Naive thymus-derived CD4-positive, alpha-beta T cell (primary cell): Measurements from ENCODE around the gene SAMD11. TPM values are rescaled to one million over a fixed set of nuclear protein-coding genes. Genes with fewer than 3 reads are reported as not detected.

Experiments
- ATAC-seq: fragments of 150-1000 bp; cut with Tn5 transposase; 2 replicates; pipeline ENCODE4 v1.10.0; 2021; ENCODE audit warnings: mild to moderate bottlenecking, moderate library complexity
- CTCF ChIA-PET: fragments of 350-600 bp; sonication (Branson Sonifier 250); formaldehyde crosslinking; loops from one replicate; lab custom pipeline; 2021; ENCODE audit warnings: antibody characterized with exemption; lab: Charles Lee
- POLR2A ChIA-PET: fragments of 350-600 bp; sonication (Branson Sonifier 250); formaldehyde crosslinking; loops from one replicate; lab custom pipeline; 2021; ENCODE audit warnings: antibody characterized with exemption, inconsistent platforms; lab: Charles Lee
- DNase-seq, 9 donors: peaks; one replicate each; pipeline versions ENCODE4 v3.0.0 to v3.0.0-alpha.2; 2020 to 2022; ENCODE audit warnings: mixed read lengths in 1 of 9
- H3K27ac ChIP-seq: one replicate; pipeline ENCODE4 v1.7.0; 2013; ENCODE audit warnings: mild to moderate bottlenecking, low read depth, low read length, moderate library complexity
- H3K27me3 ChIP-seq, 2 donors: one replicate each; pipeline ENCODE4 v1.7.0; 2013; ENCODE audit warnings: low read length in 2 of 2, mild to moderate bottlenecking in 2 of 2, moderate library complexity in 2 of 2; ENCODE audit not compliant: control insufficient read depth in 2 of 2, insufficient read depth in 2 of 2
- H3K36me3 ChIP-seq, 3 experiments: 1 replicate in 2 of 3; 2 replicates in 1 of 3; pipeline ENCODE4 v1.7.0; 2013; ENCODE audit warnings: low read length in 3 of 3, mild to moderate bottlenecking in 3 of 3, moderate library complexity in 1 of 3; ENCODE audit not compliant: insufficient read depth in 3 of 3, control insufficient read depth in 2 of 3
- H3K4me1 ChIP-seq, 2 donors: one replicate each; pipeline ENCODE4 v1.7.0; 2013; ENCODE audit warnings: low read length in 2 of 2, mild to moderate bottlenecking in 2 of 2, moderate library complexity in 1 of 2; ENCODE audit not compliant: control insufficient read depth in 2 of 2, insufficient read depth in 2 of 2
- H3K4me3 ChIP-seq: 2 replicates; pipeline ENCODE4 v1.7.0; 2013; ENCODE audit warnings: mild to moderate bottlenecking, low read length
- H3K9me3 ChIP-seq, 3 experiments: 1 replicate in 2 of 3; 2 replicates in 1 of 3; pipeline ENCODE4 v1.7.0; 2013; ENCODE audit warnings: low read length in 3 of 3; ENCODE audit not compliant: control insufficient read depth in 2 of 3
- H3K27ac Mint-ChIP-seq, 9 donors: one replicate each; pipeline ENCODE4 v1.8.0; 2020 to 2022; ENCODE audit warnings: mixed read lengths in 9 of 9, mild to moderate bottlenecking in 8 of 9, moderate library complexity in 5 of 9, inconsistent platforms in 2 of 9
- H3K27me3 Mint-ChIP-seq, 5 donors: one replicate each; pipeline ENCODE4 v1.8.0; 2021 to 2022; ENCODE audit warnings: mixed read lengths in 5 of 5, mild to moderate bottlenecking in 1 of 5
- H3K36me3 Mint-ChIP-seq, 5 donors: one replicate each; pipeline ENCODE4 v1.8.0; 2020 to 2022; ENCODE audit warnings: mixed read lengths in 5 of 5, mild to moderate bottlenecking in 3 of 5, inconsistent platforms in 1 of 5
- H3K4me1 Mint-ChIP-seq, 7 donors: one replicate each; pipeline ENCODE4 v1.8.0; 2020 to 2022; ENCODE audit warnings: mixed read lengths in 7 of 7, mild to moderate bottlenecking in 3 of 7, inconsistent platforms in 1 of 7
- H3K4me3 Mint-ChIP-seq, 10 donors: one replicate each; pipeline ENCODE4 v1.8.0; 2020 to 2022; ENCODE audit warnings: mild to moderate bottlenecking in 10 of 10, mixed read lengths in 10 of 10, moderate library complexity in 6 of 10, inconsistent platforms in 2 of 10
- H3K9me3 Mint-ChIP-seq, 11 donors: one replicate each; pipeline ENCODE4 v1.8.0; 2020 to 2022; ENCODE audit warnings: mixed read lengths in 11 of 11, mild to moderate bottlenecking in 4 of 11, inconsistent platforms in 1 of 11, moderate library complexity in 1 of 11
- intact Hi-C, 2 donors: fragments of 100-400 bp; cut with micrococcal nuclease; formaldehyde crosslinking; loops; one replicate each; pipeline ENCODE4 v1.15.1; 2023
- polyA plus RNA-seq, 2 donors: library from polyadenylated mRNA; unstranded; fragments of 300-500 nt; fragmentation: Illumina TruSeq; gene quantifications; one replicate each; pipeline ENCODE4 v1.2.3, GENCODE V29; 2021
- total RNA-seq, 6 experiments: library from RNA in 5 of 6; stranded (reverse) in 5 of 6; gene quantifications; 1 replicate in 5 of 6; 2 replicates in 1 of 6; pipeline ENCODE4 v1.2.3 and lab custom pipeline; 2021 to 2026

SAMD11 gene
- total and polyA plus RNA-seq, 7 experiments from 2014 or later, result 0.10 to 0.24 TPM; not detected in 5

DNA sequence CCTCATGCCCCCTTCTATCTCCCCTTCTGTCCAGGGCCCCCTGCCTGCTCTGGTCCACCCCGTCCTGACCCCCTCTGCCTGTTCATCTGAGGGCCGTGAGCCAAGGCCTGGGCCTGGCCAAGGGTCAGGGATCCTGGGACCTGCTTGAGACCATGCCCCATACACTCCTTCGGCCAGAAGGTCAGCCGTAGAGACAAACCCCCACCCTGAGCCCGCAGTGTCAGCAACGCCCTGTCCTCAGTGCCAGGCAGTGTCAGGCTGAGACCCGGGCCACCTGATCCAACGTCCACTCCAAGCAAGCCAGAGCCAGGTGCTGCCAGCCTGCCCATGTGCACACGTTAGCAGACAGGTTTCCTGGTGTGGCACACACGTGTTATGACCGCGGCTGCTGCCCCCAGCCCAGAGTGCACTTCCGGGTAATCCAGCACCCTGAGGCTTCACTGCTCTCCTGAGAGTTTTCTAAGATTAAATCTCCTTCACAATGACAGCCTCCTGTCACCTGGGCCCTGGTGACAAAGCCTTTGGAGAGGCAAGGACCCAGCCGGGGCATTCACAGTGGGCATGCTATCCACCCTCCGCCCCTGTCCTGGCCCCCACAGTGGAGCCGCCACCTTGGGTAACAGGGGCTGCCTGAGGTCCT is 10.1 kb upstream of the SAMD11 start:
- Mint-ChIP-seq H3K9me3 (peaks cover 0 to 3% (median 0%) of the 10 kb centered on the region in 11 donors), H3K27me3 (peaks cover 19 to 42% (median 23%) of the 10 kb centered on the region in 5 donors), H3K4me3 (no peak overlapping the region), H3K36me3 (no peaks in the 10 kb centered on the region), H3K27ac (no peak overlapping the region), H3K4me1 (peaks cover 4 to 8% (median 6%) of the 10 kb centered on the region in 7 donors)
- Histone ChIP-seq H3K9me3 (no peaks in the 10 kb centered on the region), H3K4me1 (no peaks in the 10 kb centered on the region), H3K27me3 (no peaks in the 10 kb centered on the region), H3K4me3 (no peak overlapping the region), H3K27ac (no peak overlapping the region), H3K36me3 (no peaks in the 10 kb centered on the region)
- CTCF ChIA-PET, result no interaction called here
- intact Hi-C loops, result no loop called here
- ATAC-seq, result no peak
- POLR2A ChIA-PET, result no interaction called here
- DNase-seq, result peak in 1 of 9 donors; percentile 6

DNA sequence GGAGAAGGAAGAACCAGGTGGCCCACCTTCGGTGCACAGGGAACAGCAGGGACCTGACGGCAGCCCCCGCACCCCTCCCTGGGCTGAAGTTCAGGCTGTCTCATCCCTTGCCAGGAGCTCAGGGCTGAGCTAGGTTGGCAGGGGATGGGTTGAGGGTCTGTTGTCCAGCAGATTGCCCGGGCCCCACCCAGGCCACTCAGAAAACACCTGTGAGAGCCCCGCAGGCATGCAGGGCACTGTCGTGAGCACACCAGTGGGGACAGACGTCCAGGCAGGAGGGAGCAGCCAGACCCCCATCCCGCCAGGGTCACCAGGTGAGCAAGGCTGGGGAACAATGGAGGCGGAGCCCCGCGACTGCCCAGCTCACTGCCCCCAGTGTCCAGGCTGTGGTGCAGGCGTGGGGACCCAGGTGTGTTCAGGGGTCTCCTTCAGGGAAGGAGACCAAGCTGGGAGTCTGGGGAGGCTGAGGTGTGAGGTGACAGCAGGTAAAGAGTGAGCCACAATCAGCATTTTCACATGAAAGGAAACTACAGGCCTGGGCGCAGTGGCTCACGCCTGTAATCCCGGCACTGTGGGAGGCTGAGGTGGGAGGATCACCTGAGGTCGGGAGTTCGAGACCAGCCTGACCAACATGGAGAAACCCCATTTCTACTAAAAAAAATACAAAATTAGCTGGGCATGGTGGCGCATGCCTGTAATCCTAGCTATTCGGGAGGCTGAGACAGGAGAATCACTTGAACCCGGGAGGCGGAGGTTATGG is 9.4 kb upstream of the SAMD11 start:
- Histone ChIP-seq H3K36me3 (no peaks in the 10 kb centered on the region), H3K27ac (no peak overlapping the region), H3K27me3 (no peaks in the 10 kb centered on the region), H3K9me3 (no peaks in the 10 kb centered on the region), H3K4me3 (no peak overlapping the region), H3K4me1 (no peaks in the 10 kb centered on the region)
- peaks cover 4 to 8% (median 6%) of the 10 kb centered on the region in 7 donors for H3K4me1 Mint-ChIP-seq
- H3K4me3 Mint-ChIP-seq, result no peak overlapping the region
- peak overlapping the region in 1 of 9 donors; percentile 14 for H3K27ac Mint-ChIP-seq
- H3K27me3 Mint-ChIP-seq, result peaks cover 22 to 48% (median 27%) of the 10 kb centered on the region in 5 donors
- no peak for ATAC-seq
- ChIA-PET CTCF (no interaction called here), POLR2A (no interaction called here)
- H3K9me3 Mint-ChIP-seq, result peaks cover 0 to 3% (median 0%) of the 10 kb centered on the region in 11 donors
- DNase-seq, result peak in 1 of 9 donors; percentile 2
- intact Hi-C loops, result no loop called here
- no peaks in the 10 kb centered on the region for H3K36me3 Mint-ChIP-seq

DNA sequence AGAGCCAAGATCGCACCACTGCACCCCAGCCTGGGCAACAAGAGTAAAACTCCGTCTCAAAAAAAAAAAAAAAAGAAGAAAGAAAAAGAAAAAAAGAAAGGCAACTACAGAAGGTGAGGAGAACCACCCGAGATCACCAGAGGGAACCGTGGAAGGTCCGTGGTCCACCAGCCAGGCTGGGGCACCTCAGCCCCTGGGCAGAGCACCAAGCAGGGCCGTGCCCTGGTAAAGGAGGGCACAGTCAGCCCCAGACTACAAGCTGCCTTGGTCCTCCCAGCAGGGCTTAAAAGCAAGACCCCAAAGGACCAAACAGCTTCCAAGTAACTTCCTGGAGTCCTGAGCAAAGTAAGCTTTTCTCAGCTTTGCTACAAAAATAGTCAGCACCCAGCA is 8.8 kb upstream of the SAMD11 start:
- ATAC-seq (no peak), DNase-seq (no peak)
- Histone ChIP-seq H3K9me3 (no peaks in the 10 kb centered on the region), H3K4me1 (no peaks in the 10 kb centered on the region), H3K27ac (no peak overlapping the region), H3K36me3 (no peaks in the 10 kb centered on the region), H3K27me3 (no peaks in the 10 kb centered on the region), H3K4me3 (no peak overlapping the region)
- H3K9me3 Mint-ChIP-seq, result peaks cover 0 to 3% (median 0%) of the 10 kb centered on the region in 11 donors
- no peaks in the 10 kb centered on the region for H3K36me3 Mint-ChIP-seq
- peaks cover 4 to 8% (median 6%) of the 10 kb centered on the region in 7 donors for H3K4me1 Mint-ChIP-seq
- peaks cover 22 to 50% (median 27%) of the 10 kb centered on the region in 5 donors for H3K27me3 Mint-ChIP-seq
- intact Hi-C loops, result no loop called here
- POLR2A ChIA-PET, result no interaction called here
- no peak overlapping the region for H3K27ac Mint-ChIP-seq
- CTCF ChIA-PET, result no interaction called here
- H3K4me3 Mint-ChIP-seq, result no peak overlapping the region

DNA sequence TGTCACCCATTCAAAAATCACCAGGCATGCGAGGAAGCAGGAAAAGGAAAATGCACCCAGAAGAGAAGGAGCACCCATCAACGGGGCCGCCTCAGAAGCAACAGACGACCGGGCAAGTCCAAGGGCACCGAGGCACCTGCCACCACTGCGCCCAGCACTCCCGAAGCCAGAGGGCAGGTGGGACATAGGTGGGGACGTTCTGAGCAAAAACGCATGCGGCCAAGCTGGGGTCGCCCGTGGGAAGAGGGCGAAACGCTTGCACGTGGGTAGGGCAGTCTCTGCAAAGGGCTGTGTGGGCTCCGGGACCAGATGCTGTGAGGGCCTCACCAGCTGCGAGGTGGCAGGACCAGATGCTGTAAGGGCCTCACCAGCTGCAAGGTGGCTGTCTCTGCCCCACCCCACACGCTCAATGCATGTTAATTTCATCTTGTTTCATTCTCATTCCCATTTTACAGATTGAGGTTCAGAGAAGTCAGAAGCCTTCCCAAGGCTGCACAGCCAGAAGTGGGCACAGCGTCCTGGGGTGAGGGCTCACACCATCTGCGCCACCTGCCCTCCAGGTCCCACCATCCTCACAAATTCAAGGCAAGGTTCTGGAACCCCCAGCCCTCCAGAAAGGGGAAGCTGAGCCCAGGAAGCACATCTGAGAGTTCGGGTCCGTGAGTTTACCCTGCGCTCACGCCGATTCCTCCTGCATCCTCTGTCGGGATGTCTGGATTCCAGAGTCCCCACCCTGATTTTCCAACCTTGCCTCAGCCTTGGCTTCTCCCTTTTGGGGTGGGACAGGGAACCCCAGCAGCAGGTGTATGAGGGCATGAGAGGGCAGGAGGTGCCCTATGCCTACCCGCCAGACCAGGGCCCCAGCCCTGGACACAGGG is 8.2 kb upstream of the SAMD11 start:
- Histone ChIP-seq H3K4me1 (no peaks in the 10 kb centered on the region), H3K4me3 (no peak overlapping the region), H3K36me3 (no peaks in the 10 kb centered on the region), H3K9me3 (no peaks in the 10 kb centered on the region), H3K27ac (no peak overlapping the region), H3K27me3 (no peaks in the 10 kb centered on the region)
- H3K4me3 Mint-ChIP-seq, result no peak overlapping the region
- intact Hi-C loops, result no loop called here
- peaks cover 5 to 11% (median 8%) of the 10 kb centered on the region in 7 donors for H3K4me1 Mint-ChIP-seq
- no peaks in the 10 kb centered on the region for H3K36me3 Mint-ChIP-seq
- DNase-seq (peak in 1 of 9 donors; percentile 3), ATAC-seq (no peak)
- H3K9me3 Mint-ChIP-seq, result peaks cover 0 to 3% (median 0%) of the 10 kb centered on the region in 11 donors
- ChIA-PET POLR2A (no interaction called here), CTCF (no interaction called here)
- H3K27ac Mint-ChIP-seq, result no peak overlapping the region
- peaks cover 28 to 55% (median 29%) of the 10 kb centered on the region in 5 donors for H3K27me3 Mint-ChIP-seq

DNA sequence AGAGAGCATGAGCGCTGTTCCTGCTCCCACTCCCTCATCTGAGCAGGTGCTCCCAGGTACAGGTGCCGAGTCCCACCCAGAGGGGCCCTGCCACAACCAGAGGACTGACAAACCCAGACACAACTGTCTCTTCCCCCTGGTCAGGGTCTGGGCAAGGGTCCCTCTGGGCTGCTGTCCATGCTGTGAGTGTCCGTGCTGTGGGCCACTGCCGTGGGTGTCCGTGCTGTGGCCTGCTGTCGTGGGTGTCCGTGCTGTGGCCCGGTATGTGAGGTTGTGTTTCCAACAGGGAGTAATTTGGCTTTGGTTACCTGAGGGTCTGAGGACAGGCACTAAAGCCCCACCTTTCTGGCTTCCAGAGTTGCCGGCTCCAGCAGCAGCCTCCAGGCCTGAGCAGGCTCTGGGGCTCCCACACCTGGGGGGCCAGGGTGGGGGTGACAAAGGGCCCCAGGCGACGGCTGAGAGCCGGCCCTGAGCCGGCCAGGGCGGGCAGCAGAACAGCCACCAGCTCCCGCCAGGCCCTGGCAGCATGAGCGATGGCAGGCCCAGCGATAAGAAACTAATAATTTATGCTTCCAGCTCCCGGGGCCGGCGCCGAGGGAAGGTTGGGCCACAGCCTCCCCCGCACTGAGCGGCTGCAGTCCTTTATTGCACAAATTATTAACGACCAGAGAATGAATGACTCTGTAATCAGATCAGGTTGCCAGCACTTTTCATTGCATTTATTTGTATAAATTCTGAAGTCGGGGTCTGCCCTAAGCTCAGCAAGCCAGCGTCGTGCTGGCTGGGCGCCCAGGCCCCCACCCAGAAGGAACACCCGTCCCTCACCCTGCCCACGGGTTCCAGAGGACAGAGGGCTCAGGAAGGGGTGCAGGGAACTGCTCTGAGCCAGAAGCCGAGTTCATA is 7.3 kb upstream of the SAMD11 start:
- peaks cover 25 to 54% (median 27%) of the 10 kb centered on the region in 5 donors for H3K27me3 Mint-ChIP-seq
- peaks cover 0 to 2% (median 0%) of the 10 kb centered on the region in 5 donors for H3K36me3 Mint-ChIP-seq
- Histone ChIP-seq H3K9me3 (no peaks in the 10 kb centered on the region), H3K4me1 (peaks cover 4 to 8% of the 10 kb centered on the region in 2 donors), H3K27me3 (peaks cover 0 to 8% of the 10 kb centered on the region in 2 donors), H3K36me3 (no peaks in the 10 kb centered on the region), H3K4me3 (no peak overlapping the region), H3K27ac (no peak overlapping the region)
- ATAC-seq (no peak), DNase-seq (peak in 1 of 9 donors; percentile 3)
- ChIA-PET POLR2A (no interaction called here), CTCF (no interaction called here)
- intact Hi-C loops, result no loop called here
- H3K27ac Mint-ChIP-seq, result no peak overlapping the region
- H3K9me3 Mint-ChIP-seq, result no peaks in the 10 kb centered on the region
- no peak overlapping the region for H3K4me3 Mint-ChIP-seq
- peaks cover 9 to 16% (median 14%) of the 10 kb centered on the region in 7 donors for H3K4me1 Mint-ChIP-seq

DNA sequence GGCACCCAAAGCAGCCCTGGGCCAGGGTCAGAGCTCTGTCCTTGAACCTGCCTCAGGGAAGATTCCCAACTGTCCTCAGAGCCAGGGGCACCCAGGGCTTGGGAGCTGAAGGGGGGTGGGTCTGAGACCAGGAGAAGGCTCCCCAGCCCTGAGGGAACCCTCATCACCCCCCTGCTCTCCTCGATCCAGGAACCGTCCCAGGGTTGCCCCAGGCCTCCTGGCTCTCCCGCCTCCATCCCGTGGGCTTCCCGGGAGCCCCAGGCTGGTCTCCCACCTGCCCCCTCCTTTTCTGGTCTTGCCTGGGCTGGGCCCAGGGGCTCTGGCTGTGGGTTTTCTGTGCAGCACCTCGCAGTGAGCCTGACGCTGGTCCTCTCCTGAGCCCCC is 6.7 kb upstream of the SAMD11 start:
- H3K27me3 ChIP-seq, result peaks cover 0 to 11% of the 10 kb centered on the region in 2 donors
- Mint-ChIP-seq H3K9me3 (no peaks in the 10 kb centered on the region), H3K4me1 (peaks cover 11 to 19% (median 15%) of the 10 kb centered on the region in 7 donors), H3K27me3 (peaks cover 27 to 54% (median 30%) of the 10 kb centered on the region in 5 donors), H3K4me3 (no peak overlapping the region), H3K36me3 (peaks cover 0 to 3% (median 0%) of the 10 kb centered on the region in 5 donors), H3K27ac (no peak overlapping the region)
- H3K9me3 ChIP-seq, result no peaks in the 10 kb centered on the region
- H3K4me1 ChIP-seq, result peaks cover 4 to 10% of the 10 kb centered on the region in 2 donors
- no peaks in the 10 kb centered on the region for H3K36me3 ChIP-seq
- H3K4me3 ChIP-seq, result no peak overlapping the region
- intact Hi-C loops, result no loop called here
- ATAC-seq (no peak), DNase-seq (no peak)
- ChIA-PET POLR2A (no interaction called here), CTCF (no interaction called here)
- H3K27ac ChIP-seq, result no peak overlapping the region
